Measurements from ENCODE around the gene RFWD3. TPM values are rescaled to one million over a fixed set of nuclear protein-coding genes. Genes with fewer than 3 reads are reported as not detected.

RFWD3 gene
- total and polyA plus RNA-seq, 2 of the 13 experiments (the other 11 are each of a cell fraction or from before 2014, with no cell fraction given) = 23.4 to 62.6 TPM

DNA sequence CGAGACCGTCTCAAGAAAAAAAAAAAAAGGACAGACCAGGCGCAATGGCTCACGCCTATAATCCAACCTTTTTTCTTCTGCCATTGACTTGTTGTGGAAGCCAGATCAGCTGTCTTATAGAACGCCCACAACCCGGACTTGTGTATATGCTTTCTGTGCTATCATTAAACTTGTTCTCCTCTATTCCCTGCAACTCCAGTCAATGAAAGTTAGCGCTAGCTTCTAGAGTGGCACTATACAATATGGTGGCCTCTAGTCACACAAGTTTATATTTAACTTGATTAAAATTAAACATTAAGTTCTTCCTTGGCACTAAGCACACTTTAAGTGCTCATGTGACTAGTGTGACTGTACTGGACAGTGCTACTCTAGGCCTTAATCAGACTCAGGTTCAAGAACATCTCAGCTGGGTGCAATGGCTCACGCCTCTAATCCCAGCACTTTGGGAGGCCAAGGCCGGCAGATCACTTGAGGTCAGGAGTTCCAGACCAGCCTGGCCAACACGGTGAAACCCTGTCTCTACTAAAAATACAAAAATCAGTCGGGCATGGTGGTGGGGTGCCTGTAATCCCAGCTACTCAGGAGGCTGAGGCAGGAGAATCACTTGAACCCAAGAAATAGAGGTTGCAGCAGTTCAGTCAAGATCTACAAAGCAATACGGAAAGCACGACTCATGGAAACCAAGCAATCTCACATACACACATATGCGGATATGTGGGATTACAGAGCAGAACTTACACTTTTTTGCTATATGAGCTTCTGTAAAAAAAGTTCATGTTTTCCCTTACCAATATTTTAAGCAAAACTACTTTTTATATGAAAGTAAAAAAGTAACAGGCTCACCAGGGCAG is 41.0 kb downstream of the RFWD3 start:
- Histone ChIP-seq H3K27ac (ENCODE audit: extremely low read length, insufficient read depth, low read length) (no peak overlapping the region), H3K9me3 (ENCODE audit: low read length) (no peaks in the 10 kb centered on the region), H3K79me2 (ENCODE audit: insufficient read depth, low read length) (peaks cover 1% of the 10 kb centered on the region), H3K9ac (ENCODE audit: insufficient read depth, low read depth, low read length) (no peak overlapping the region), H3K36me3 (replicated peaks in 1 of 2; ENCODE audit: control insufficient read depth in 1 of 2, insufficient read depth in 2 of 2, low read length in 2 of 2) (peaks cover 42 to 96% of the 10 kb centered on the region in 2 experiments), H2AFZ (ENCODE audit: low read length) (no peak overlapping the region), H3K4me2 (ENCODE audit: low read depth, low read length) (no peak overlapping the region), H3K4me3 (replicated peaks in 1 of 3; ENCODE audit: insufficient read depth in 1 of 3, low read depth in 2 of 3, low read length in 3 of 3) (no peak overlapping the region), H3K27me3 (ENCODE audit: control insufficient read depth in 1 of 2, insufficient read depth in 2 of 2, low read length in 2 of 2) (no peaks in the 10 kb centered on the region), H4K20me1 (ENCODE audit: insufficient read depth, low read length) (peaks cover 3% of the 10 kb centered on the region; the same call in 1 of the 2 replicates), H3K4me1 (ENCODE audit: insufficient read depth, low read length) (no peaks in the 10 kb centered on the region)
- POLR2A ChIA-PET = interaction anchor here (1.3 kb wide), 1 partner anchor 19 kb away, joined by 4 read pairs; the partner anchor contains the start of gene GLG1
- CTCF ChIA-PET (ENCODE audit: low intra/inter-chr PET ratio, low total read pairs) = no interaction called here
- intact Hi-C loops (cut with micrococcal nuclease; ENCODE audit: unreplicated experiment) (no loop called here), in situ Hi-C loops (cut with HindIII; ENCODE audit: extremely low pct_ligation_motif_present, low pct_unique_long_range_greater_than_20kb) (loop anchor here (10.0 kb wide), 1 partner anchor 311 kb away; no protein-coding TSS in a partner anchor)
- BruUV-seq (replicated peaks) = no TSS peak
- TF ChIP-seq SUZ12 (IDR thresholded peaks at IDR 0.05; ENCODE audit: low read depth, low read length) = no peak
- no peak for TF ChIP-seq NFAT5 (CRISPR knock-in tag; IDR thresholded peaks at IDR 0.05)
- no peak for TF ChIP-seq TEF (CRISPR knock-in tag; IDR thresholded peaks at IDR 0.05)
- no peak for TF ChIP-seq YEATS4 (CRISPR knock-in tag; IDR thresholded peaks at IDR 0.05; ENCODE audit: borderline replicate concordance)
- TF ChIP-seq ZNF468 (CRISPR knock-in tag; IDR thresholded peaks at IDR 0.05) = no peak
- TF ChIP-seq, protein P1, sequence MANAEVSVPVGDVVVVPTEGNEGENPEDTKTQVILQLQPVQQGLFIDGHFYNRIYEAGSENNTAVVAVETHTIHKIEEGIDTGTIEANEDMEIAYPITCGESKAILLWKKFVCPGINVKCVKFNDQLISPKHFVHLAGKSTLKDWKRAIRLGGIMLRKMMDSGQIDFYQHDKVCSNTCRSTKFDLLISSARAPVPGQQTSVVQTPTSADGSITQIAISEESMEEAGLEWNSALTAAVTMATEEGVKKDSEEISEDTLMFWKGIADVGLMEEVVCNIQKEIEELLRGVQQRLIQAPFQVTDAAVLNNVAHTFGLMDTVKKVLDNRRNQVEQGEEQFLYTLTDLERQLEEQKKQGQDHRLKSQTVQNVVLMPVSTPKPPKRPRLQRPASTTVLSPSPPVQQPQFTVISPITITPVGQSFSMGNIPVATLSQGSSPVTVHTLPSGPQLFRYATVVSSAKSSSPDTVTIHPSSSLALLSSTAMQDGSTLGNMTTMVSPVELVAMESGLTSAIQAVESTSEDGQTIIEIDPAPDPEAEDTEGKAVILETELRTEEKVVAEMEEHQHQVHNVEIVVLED (CRISPR knock-in tag; IDR thresholded peaks at IDR 0.05; ENCODE audit: borderline replicate concordance) = no peak
- no peak for TF ChIP-seq ZSCAN9 (CRISPR knock-in tag; IDR thresholded peaks at IDR 0.05; ENCODE audit: borderline replicate concordance)
- no peak for TF ChIP-seq KLF15 (CRISPR knock-in tag; IDR thresholded peaks at IDR 0.05; ENCODE audit: borderline replicate concordance)
- no peak for TF ChIP-seq SALL2 (CRISPR knock-in tag; IDR thresholded peaks at IDR 0.05)
- TF ChIP-seq POLR2G (IDR thresholded peaks at IDR 0.05; ENCODE audit: low read depth, low read length) = no peak
- no peak for TF ChIP-seq FUBP1 (CRISPR knock-in tag; IDR thresholded peaks at IDR 0.05; ENCODE audit: borderline replicate concordance)
- ATAC-seq (no peak), DNase-seq (ENCODE audit: low spot score) (no peak), FAIRE-seq (no peak)
- WGBS (ENCODE audit: low lambda C conversion rate) = 95% methylated on average over 14 of the region's 14 CpGs

All from HepG2 (cell line).